Activated CD8-positive, alpha-beta memory T cell treated with anti-CD3 and anti-CD28 coated beads for 36 hours (primary cell): ENCODE data around the gene TICRR. TPM values are rescaled to one million over a fixed set of nuclear protein-coding genes. Genes with fewer than 3 reads are reported as not detected.

Experiments used
- CTCF ChIA-PET: fragments of 350-600 bp; sonication (Branson Sonifier 250); formaldehyde crosslinking; loops from one replicate; lab custom pipeline; 2021; ENCODE audit warnings: antibody characterized with exemption; lab: Charles Lee
- POLR2A ChIA-PET: fragments of 350-600 bp; sonication (Branson Sonifier 250); formaldehyde crosslinking; loops from one replicate; lab custom pipeline; 2021; ENCODE audit warnings: antibody characterized with exemption; lab: Charles Lee
- total RNA-seq, 2 experiments: library from RNA; stranded (reverse); gene quantifications; one replicate each; pipeline ENCODE4 v1.2.3, GENCODE V29; 2021

Gene TICRR
- total RNA-seq, 2 experiments from 2014 or later = 18.3 to 18.7 TPM

- ChIA-PET POLR2A (no interaction called here), CTCF (no interaction called here)
Measured at GRCh38 chr15:89666184-89666857, 91.1 kb downstream of the TICRR start.

GRCh38 chr15:89666858-89667705, 91.8 kb downstream of the TICRR start:
- CTCF ChIA-PET = no interaction called here
- POLR2A ChIA-PET = no interaction called here

- ChIA-PET POLR2A (no interaction called here), CTCF (no interaction called here)
Measured at GRCh38 chr15:89667706-89667960, 92.4 kb downstream of the TICRR start.

GRCh38 chr15:89668171-89668570, 92.9 kb downstream of the TICRR start:
- POLR2A ChIA-PET = no interaction called here
- CTCF ChIA-PET = no interaction called here

- CTCF ChIA-PET = no interaction called here
- POLR2A ChIA-PET = no interaction called here
Measured at GRCh38 chr15:89669309-89669865, 94.1 kb downstream of the TICRR start.

- ChIA-PET CTCF (no interaction called here), POLR2A (no interaction called here)
Measured at GRCh38 chr15:89669941-89670340, 94.7 kb downstream of the TICRR start.

- POLR2A ChIA-PET = no interaction called here
- CTCF ChIA-PET = no interaction called here
Measured at GRCh38 chr15:89670971-89671560, 95.8 kb downstream of the TICRR start.

- POLR2A ChIA-PET = no interaction called here
- CTCF ChIA-PET = no interaction called here
Measured at GRCh38 chr15:89671687-89672086, 96.4 kb downstream of the TICRR start.

- POLR2A ChIA-PET = no interaction called here
- CTCF ChIA-PET = no interaction called here
Measured at GRCh38 chr15:89672221-89673164, 97.2 kb downstream of the TICRR start.

GRCh38 chr15:89673165-89673512, 97.9 kb downstream of the TICRR start:
- CTCF ChIA-PET = no interaction called here
- POLR2A ChIA-PET = no interaction called here

GRCh38 chr15:89674526-89674925, 99.3 kb downstream of the TICRR start:
- ChIA-PET POLR2A (no interaction called here), CTCF (no interaction called here)

- ChIA-PET CTCF (no interaction called here), POLR2A (interaction anchor here (0.6 kb wide), 1 partner anchor 1108 kb away, joined by 3 read pairs; no protein-coding TSS in a partner anchor)
Measured at GRCh38 chr15:89675606-89676005, 100.3 kb downstream of the TICRR start.

- ChIA-PET POLR2A (no interaction called here), CTCF (no interaction called here)
Measured at GRCh38 chr15:89677381-89677780, 102.1 kb downstream of the TICRR start.

Other genes with a start within 250 kb of the TICRR start
- gene POLG, start 240.6 kb upstream of the TICRR start, total RNA-seq = 100 to 1,000 TPM in 1 of 2 experiments, 10 to 100 TPM in 1; 98.1 to 103 TPM
- not detected for gene RHCG, start 78.9 kb upstream of the TICRR start, total RNA-seq
- 1 to 10 TPM; 3.4 to 3.5 TPM for gene KIF7, start 80.0 kb downstream of the TICRR start, total RNA-seq
- gene PLIN1, start 103.9 kb downstream of the TICRR start, total RNA-seq = under 1 TPM; 0.25 to 0.44 TPM
- 1 to 10 TPM; 3.1 to 3.5 TPM for gene PEX11A, start 115.3 kb downstream of the TICRR start, total RNA-seq
- gene WDR93, start 115.3 kb downstream of the TICRR start, total RNA-seq = under 1 TPM in 1 of 2 experiments, not detected in 1; 0.11 TPM
- 1 to 10 TPM; 7.3 to 9.1 TPM for gene MESP1, start 175.8 kb downstream of the TICRR start, total RNA-seq
- not detected for gene MESP2, start 200.9 kb downstream of the TICRR start, total RNA-seq
- not detected for gene ANPEP, start 239.4 kb downstream of the TICRR start, total RNA-seq